Fibroblast of lung (primary cell): ENCODE results near the gene NELFB.

Experiments used
- CTCF ChIP-seq, 2 donors: IDR thresholded peaks in 1 of 2; conservative IDR thresholded peaks in 1 of 2; 1 replicate in 1 of 2; 2 replicates in 1 of 2; pipeline ENCODE4 v1.5.1; 2011 to 2012; ENCODE audit warnings: low read length in 2 of 2, control low read depth in 1 of 2, inconsistent platforms in 1 of 2, low read depth in 1 of 2, mild to moderate bottlenecking in 1 of 2
- EZH2 ChIP-seq: IDR thresholded peaks from 2 replicates; pipeline ENCODE4 v1.5.1; 2012; ENCODE audit warnings: low read length, control low read depth, mild to moderate bottlenecking; ENCODE audit errors: missing control alignments

- no peak for TF ChIP-seq CTCF (conservative IDR thresholded peaks at IDR 0.05 in 1 of 2, IDR thresholded peaks at IDR 0.05 in 1 of 2; ENCODE audit: low read depth in 1 of 2, low read length in 2 of 2)
- no peak for TF ChIP-seq EZH2
Measured at GRCh38 chr9:137297966-137298365, 42.8 kb downstream of the NELFB start.
